NCI-H1694 treated with DMSO at 0.1 percent for 48 hours (cell line): ENCODE measurements around the gene SPINK1.
"Not testable (repeated sequence)": the region's sequence is repeated elsewhere in the genome, so short reads cannot be mapped to it uniquely, and the experiment has no call there.

Experiments used
- DNase-seq: peaks from one replicate; lab custom pipeline; 2025; lab: John Stamatoyannopoulos, UW

Gene SPINK1

GRCh38 chr5:147854894-147855773, 23.7 kb upstream of the SPINK1 start:
- no peak for DNase-seq

- DNase-seq = no peak
These were observed 22.9 kb upstream of the SPINK1 start for GRCh38 chr5:147854331-147854730.

DNA sequence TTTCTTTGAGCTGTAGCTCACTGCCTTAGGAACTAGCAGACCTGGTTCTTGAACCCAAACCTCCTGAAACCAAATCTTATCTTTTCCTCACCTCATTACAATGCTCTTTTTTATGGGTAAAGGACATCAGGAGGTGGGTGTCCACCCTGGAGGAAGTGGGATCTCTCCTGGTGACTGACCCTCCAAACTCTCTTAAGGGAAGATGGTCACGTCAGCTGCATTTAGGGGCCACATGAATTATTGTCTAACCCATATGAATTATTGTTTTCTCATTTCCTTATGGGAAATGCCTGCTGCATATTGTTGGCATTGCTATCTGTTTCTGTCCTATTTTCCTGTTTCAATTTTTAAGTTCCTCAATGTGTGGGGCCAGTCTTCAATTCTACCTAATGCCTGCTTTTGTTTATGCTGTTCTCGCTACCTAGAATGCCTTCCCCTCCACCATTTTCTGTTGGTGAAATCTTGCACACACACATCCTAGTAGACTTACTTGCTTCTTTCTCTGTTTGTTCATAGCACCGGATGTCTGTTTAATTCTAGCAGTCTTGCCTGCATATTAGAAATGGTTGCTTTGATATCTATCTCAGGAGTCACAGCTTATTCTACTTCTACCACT, 22.0 kb upstream of the SPINK1 start:
- no peak for DNase-seq

- DNase-seq = no peak
These were observed 20.9 kb upstream of the SPINK1 start for GRCh38 chr5:147852365-147852764.

- DNase-seq = no peak
These were observed 20.1 kb upstream of the SPINK1 start for GRCh38 chr5:147851578-147851977.

DNA sequence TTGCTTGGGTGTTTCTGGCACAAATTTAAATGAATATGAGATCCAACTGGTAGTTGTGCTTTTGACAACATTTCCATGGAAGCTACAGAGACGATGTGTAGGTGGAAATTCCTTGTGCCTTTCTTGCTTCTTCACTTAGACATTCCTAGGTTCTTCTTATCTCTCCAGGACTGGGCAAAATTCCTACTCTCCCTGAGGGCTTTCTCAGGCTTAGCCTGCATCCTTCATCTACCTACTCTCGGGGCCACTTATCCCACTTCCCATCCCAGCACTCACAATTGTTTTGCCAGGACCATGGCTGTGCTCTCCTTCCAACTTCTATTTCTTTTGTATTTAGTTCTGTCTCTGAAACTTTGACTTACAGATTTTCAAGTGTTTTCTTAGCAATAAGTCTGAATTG, 17.8 kb upstream of the SPINK1 start:
- no peak for DNase-seq

DNA sequence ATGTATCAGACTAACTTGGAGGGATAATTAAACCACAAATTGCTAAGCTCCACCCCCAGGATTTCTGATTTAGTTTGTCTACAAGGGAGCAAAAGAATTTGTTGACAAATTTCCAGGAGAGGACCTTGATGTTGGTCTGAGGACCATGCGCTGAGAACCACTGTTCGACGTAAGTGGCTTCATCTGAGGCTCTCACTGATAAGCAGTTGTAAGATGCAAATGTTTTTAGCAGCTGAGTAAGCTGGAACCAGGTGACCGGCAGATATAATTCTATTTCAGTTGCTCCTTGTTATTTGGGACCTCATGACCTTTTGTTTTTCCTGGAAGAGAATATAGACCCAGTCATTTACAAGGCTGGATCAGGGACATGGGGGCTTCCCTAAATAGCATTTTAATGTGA, 14.1 kb upstream of the SPINK1 start:
- no peak for DNase-seq

DNA sequence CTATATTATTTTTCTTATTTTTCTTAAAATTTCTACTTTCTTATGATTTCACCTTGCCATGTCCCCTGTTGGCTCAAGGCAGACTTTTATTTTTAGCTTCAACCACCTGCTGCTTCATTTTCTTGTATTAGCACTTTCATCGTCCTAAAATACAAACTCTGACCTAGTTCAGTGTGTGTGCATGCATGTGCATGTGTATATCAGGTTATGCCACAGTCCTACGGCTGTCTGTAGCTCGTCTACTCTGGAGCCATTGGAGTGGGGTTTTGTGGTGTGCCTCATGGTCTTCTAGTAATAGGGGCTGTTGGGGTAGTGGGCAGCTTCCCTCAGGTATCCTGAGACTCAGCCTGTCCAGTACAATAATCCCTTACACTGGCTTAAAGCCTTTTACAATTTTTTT, 13.4 kb upstream of the SPINK1 start:
- no peak for DNase-seq

DNA sequence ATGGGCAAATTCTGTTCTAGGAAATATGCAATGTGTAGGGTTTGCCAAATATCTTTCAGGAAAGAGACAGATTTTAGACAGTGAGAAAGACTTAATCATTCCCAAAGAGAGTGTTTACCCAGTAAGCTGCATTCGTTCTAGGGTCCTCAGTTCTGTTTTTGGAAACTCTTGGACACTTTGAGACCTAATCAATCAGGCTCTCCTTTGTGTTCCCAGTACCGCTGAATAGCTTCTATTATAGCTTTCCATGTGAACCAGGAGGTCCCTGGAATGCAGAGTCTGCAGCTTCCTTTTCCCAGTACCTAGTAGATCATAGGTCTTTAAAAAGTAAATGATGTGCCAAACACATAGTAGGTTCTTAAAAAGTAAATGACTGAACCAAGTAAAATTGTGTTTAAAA, 11.4 kb upstream of the SPINK1 start:
- DNase-seq = no peak

GRCh38 chr5:147836439-147836838, 5.0 kb upstream of the SPINK1 start:
- no peak for DNase-seq

DNA sequence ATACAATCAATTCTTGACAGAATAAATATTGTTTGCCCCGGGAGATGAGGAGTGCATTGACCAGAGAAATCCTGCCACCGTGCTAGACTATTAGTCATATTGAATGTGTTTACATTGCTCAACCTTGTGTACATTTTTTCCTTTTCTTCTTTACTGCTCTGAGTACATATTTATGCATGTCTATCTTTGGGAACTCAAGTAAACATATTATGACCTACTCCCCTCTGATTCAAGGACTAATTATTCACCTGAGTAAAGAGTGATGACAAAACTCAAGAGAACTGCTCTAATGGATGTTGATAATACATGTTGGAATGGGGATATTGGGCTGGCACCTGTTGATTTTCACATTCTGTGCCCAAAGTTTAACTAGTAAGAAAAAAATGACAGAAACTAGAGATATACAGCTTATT, 3.9 kb upstream of the SPINK1 start:
- DNase-seq = no peak

DNA sequence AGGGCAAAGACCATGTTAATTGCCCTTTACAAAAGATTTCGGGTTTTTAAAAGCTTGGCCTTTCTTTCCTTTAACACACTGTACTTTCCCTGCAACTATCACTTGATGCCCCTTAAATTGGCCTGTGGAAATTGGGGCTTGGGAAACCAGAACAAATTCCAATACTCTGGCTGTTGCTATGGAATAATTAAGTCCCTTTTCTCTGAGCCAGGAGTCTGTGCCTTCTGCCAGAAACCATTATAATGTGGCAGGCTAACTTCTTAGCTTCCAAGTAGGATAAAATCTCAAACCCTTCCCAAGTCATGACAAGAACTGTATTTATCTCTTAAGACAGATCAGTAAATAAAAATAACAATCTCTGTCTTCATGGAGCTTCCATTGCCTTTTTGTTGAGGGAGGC, 1.1 kb upstream of the SPINK1 start:
- no peak for DNase-seq

DNA sequence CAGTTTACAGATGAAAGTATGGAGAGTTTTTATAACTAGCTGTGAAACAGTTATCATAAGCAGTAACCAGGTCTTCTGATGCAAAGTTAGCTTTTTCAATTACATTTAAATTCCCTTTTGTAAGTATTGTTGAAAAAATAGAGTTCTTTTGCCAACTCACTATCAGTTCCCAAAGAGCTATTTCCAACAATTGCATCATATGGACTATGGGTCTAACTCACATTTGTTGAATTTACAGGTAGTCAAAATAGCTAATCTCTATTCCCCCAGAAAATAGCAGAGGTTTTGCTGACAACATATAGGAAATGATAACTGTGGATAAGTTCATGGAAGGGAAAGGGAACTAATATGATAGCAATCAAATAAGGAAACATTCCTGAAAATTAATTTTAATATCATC, 1.4 kb downstream of the SPINK1 start:
- DNase-seq = no peak

GRCh38 chr5:147827017-147827416, 4.5 kb downstream of the SPINK1 start:
- not testable (repeated sequence) for DNase-seq

GRCh38 chr5:147826361-147826760, 5.1 kb downstream of the SPINK1 start:
- DNase-seq = no peak

- DNase-seq = peak; percentile 79
These were observed 8.6 kb downstream of the SPINK1 start for GRCh38 chr5:147822686-147823491.

DNA sequence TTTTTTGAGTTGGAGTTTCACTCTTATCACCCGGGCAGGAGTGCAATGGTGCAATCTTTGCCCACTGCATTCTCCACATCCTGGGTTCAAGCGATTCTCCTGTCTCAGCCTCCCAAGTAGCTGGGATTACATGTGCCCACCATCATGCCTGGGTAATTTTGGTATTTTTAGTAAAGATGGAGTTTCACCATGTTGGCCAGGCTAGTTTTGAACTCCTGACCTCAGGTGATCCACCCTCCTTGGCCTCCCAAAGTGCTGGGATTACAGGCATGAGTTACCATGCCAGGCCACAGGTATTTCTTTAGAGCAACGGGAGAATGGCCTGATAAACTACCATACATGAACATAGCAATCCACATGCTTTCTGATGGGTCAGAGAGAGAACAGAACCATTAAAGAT, 9.2 kb downstream of the SPINK1 start:
- DNase-seq = not testable (repeated sequence)

DNA sequence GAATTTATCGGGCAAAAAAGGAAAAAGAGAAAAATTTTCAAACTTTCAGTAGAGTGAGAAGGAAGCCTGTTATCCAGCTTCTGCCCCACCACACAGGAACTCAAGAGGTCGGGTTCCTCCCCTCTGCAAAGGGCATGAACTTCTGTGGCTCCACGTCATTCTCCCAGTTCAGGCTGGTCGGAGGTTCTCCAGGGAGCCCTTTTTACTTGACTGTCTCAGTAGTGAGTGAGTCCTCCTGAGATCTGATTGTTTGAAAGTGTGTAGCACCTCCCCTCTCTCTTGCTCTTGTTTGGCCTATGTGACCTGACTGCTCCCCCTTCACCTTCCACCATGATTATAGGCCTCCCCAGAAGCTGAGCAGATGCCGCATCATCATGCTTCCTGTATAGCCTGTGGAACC, 9.7 kb downstream of the SPINK1 start:
- DNase-seq = no peak

- DNase-seq = no peak
These were observed 12.2 kb downstream of the SPINK1 start for GRCh38 chr5:147819261-147819770.

GRCh38 chr5:147818290-147818689, 13.2 kb downstream of the SPINK1 start:
- DNase-seq = no peak

- no peak for DNase-seq
These were observed 17.8 kb downstream of the SPINK1 start for GRCh38 chr5:147813696-147814095.

DNA sequence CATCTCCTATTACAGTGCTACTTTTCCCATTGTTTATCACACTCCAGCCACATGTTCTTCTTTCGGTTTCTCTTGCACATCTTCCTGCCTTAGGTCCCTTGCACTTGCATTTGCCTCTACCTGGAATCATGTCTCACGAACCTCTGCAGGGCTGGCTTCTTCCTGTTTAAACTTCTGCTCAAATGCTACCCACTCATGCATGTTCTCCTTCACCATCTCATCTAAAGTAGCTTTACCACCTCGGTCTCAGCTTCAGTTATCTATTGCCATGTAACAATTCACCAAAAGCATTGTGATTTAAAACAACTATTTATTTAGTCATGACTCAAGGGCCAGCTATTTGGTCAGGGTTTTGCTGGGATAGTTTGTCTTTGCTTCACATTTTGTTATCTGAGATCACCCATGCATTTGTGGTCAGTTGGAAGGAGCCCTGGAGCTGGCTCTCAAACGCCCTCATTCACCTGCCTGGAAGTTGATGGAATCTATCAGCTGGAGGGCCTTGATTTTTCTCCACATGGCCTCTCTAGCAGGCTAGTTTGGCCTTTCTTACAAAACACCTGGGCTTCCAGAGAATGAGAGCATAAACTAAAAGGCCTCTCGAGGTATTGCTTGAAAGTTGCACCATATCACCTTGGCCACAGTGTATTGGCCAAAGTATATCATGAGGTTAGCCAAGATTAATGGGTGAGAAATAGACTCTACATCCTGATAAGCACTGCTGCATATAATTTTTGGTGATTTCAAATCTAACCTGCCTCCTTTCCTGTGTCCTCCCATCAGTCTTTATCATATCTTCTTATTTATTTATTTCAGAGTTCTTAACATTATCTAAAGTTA, 21.4 kb downstream of the SPINK1 start:
- no peak for DNase-seq
